ENCODE results near the gene CEACAM20.
"Not testable (repeated sequence)": the region's sequence is repeated elsewhere in the genome, so short reads cannot be mapped to it uniquely, and the experiment has no call there.

The CEACAM20 gene

GRCh38 chr19:44529536-44529935, at the start of gene CEACAM20:
Gene CEACAM20 (minus strand): TSS chr19:44529675. CDS start chr19:44529509, 166 bp downstream.
- DNase-seq (ENCODE audit: low read depth in 3 of 3, low spot score in 1 of 3), result no peak

- no peak for DNase-seq (ENCODE audit: low read depth in 3 of 3, low spot score in 1 of 3)
These were observed 48.0 kb upstream of the CEACAM20 start for GRCh38 chr19:44577566-44577874.

- no peak for DNase-seq (ENCODE audit: low read depth in 3 of 3, low spot score in 1 of 3)
These were observed 47.5 kb upstream of the CEACAM20 start for GRCh38 chr19:44576843-44577565.

GRCh38 chr19:44575116-44575700, 45.7 kb upstream of the CEACAM20 start:
- DNase-seq (ENCODE audit: low read depth in 3 of 3, low spot score in 1 of 3), result no peak

- DNase-seq (ENCODE audit: low read depth in 3 of 3, low spot score in 1 of 3), result no peak
These were observed 44.9 kb upstream of the CEACAM20 start for GRCh38 chr19:44574186-44574950.

GRCh38 chr19:44573627-44574026, 44.2 kb upstream of the CEACAM20 start:
- DNase-seq (ENCODE audit: low read depth in 3 of 3, low spot score in 1 of 3), result no peak

GRCh38 chr19:44573183-44573582, 43.7 kb upstream of the CEACAM20 start:
- DNase-seq (ENCODE audit: low read depth in 3 of 3, low spot score in 1 of 3), result no peak

GRCh38 chr19:44572581-44572900, 43.1 kb upstream of the CEACAM20 start:
- no peak for DNase-seq (ENCODE audit: low read depth in 3 of 3, low spot score in 1 of 3)

GRCh38 chr19:44571830-44572580, 42.5 kb upstream of the CEACAM20 start:
- DNase-seq (ENCODE audit: low read depth in 3 of 3, low spot score in 1 of 3), result no peak

- DNase-seq (ENCODE audit: low read depth in 3 of 3, low spot score in 1 of 3), result peak in 2 of 3 donors; percentile 2 to 10
These were observed 41.7 kb upstream of the CEACAM20 start for GRCh38 chr19:44570984-44571684.

GRCh38 chr19:44570603-44570983, 41.1 kb upstream of the CEACAM20 start:
- DNase-seq (ENCODE audit: low read depth in 3 of 3, low spot score in 1 of 3), result no peak

- no peak for DNase-seq (ENCODE audit: low read depth in 3 of 3, low spot score in 1 of 3)
These were observed 38.3 kb upstream of the CEACAM20 start for GRCh38 chr19:44567745-44568144.

- no peak for DNase-seq (ENCODE audit: low read depth in 3 of 3, low spot score in 1 of 3)
These were observed 37.5 kb upstream of the CEACAM20 start for GRCh38 chr19:44566984-44567383.

GRCh38 chr19:44563086-44563655, 33.7 kb upstream of the CEACAM20 start:
- not testable (repeated sequence) for DNase-seq (ENCODE audit: low read depth in 3 of 3, low spot score in 1 of 3)

- no peak for DNase-seq (ENCODE audit: low read depth in 3 of 3, low spot score in 1 of 3)
These were observed 28.5 kb upstream of the CEACAM20 start for GRCh38 chr19:44557933-44558332.

GRCh38 chr19:44554641-44555246, 25.3 kb upstream of the CEACAM20 start:
- no peak for DNase-seq (ENCODE audit: low read depth in 3 of 3, low spot score in 1 of 3)

GRCh38 chr19:44553478-44554171, 24.1 kb upstream of the CEACAM20 start:
- no peak for DNase-seq (ENCODE audit: low read depth in 3 of 3, low spot score in 1 of 3)

GRCh38 chr19:44552324-44552723, 22.8 kb upstream of the CEACAM20 start:
- DNase-seq (ENCODE audit: low read depth in 3 of 3, low spot score in 1 of 3), result peak in 1 of 3 donors; percentile 18

GRCh38 chr19:44551850-44552249, 22.4 kb upstream of the CEACAM20 start:
- DNase-seq (ENCODE audit: low read depth in 3 of 3, low spot score in 1 of 3), result no peak

GRCh38 chr19:44550976-44551375, 21.5 kb upstream of the CEACAM20 start:
- not testable (repeated sequence) for DNase-seq (ENCODE audit: low read depth in 3 of 3, low spot score in 1 of 3)
